IMR-90 (cell line): ENCODE measurements around the gene TRPM8. TPM values are rescaled to one million over a fixed set of nuclear protein-coding genes. Genes with fewer than 3 reads are reported as not detected.

Experiments used
- ATAC-seq: fragments of 200-7000 bp; cut with Tn5 transposase; 2 replicates; pipeline ENCODE4 v1.9.1; 2020; ENCODE audit warnings: low read depth, mild to moderate bottlenecking, moderate library complexity
- BruUV-seq: library from RNA; stranded (reverse); fragments of 400-500 nt; replicated peaks from 2 replicates; lab custom pipeline; 2021; lab: Mats Ljungman, UMichigan
- CTCF ChIA-PET: fragments of 300-600 bp; formaldehyde crosslinking; extraction: SDS; loops from one replicate; lab custom pipeline; 2021; ENCODE audit warnings: antibody characterized with exemption; lab: Yijun Ruan, JAX
- POLR2A ChIA-PET: fragments of 300-600 bp; sonication (Branson Sonifier 250); formaldehyde crosslinking; loops from one replicate; lab custom pipeline; 2022; ENCODE audit warnings: antibody characterized with exemption; ENCODE audit not compliant: unreplicated experiment; lab: Charles Lee
- DNase-seq: peaks from one replicate; pipeline ENCODE4 v3.0.0; 2013
- H2AFZ ChIP-seq: replicated peaks from 2 replicates; pipeline ENCODE3; 2013; ENCODE audit warnings: low read length, mild to moderate bottlenecking; ENCODE audit not compliant: poor library complexity
- H2AK5ac ChIP-seq: 2 replicates; pipeline ENCODE4 v1.6.1; 2013; ENCODE audit warnings: low read depth, low read length, inconsistent platforms
- H2AK9ac ChIP-seq: replicated peaks from 2 replicates; pipeline ENCODE3; 2013; ENCODE audit warnings: mild to moderate bottlenecking, low read depth, low read length, moderate library complexity; ENCODE audit not compliant: poor library complexity
- H2BK120ac ChIP-seq: 2 replicates; pipeline ENCODE4 v1.6.1; 2013; ENCODE audit warnings: low read depth, low read length, inconsistent platforms
- H2BK15ac ChIP-seq: 3 replicates; pipeline ENCODE4 v1.6.1; 2013; ENCODE audit warnings: low read depth, low read length, inconsistent platforms
- H2BK20ac ChIP-seq: 2 replicates; pipeline ENCODE4 v1.6.1; 2013; ENCODE audit warnings: low read depth, mild to moderate bottlenecking, inconsistent platforms, low read length, moderate library complexity
- H2BK5ac ChIP-seq: 2 replicates; pipeline ENCODE4 v1.6.1; 2013; ENCODE audit warnings: mild to moderate bottlenecking, low read depth, low read length, inconsistent platforms; ENCODE audit not compliant: poor library complexity, severe bottlenecking
- H3K14ac ChIP-seq: replicated peaks from 2 replicates; pipeline ENCODE4 v1.6.1; 2013; ENCODE audit warnings: low read depth, low read length, inconsistent platforms
- H3K18ac ChIP-seq: 2 replicates; pipeline ENCODE4 v1.6.1; 2013; ENCODE audit warnings: low read depth, low read length, control low read depth
- H3K23ac ChIP-seq: 2 replicates; pipeline ENCODE4 v1.6.1; 2013; ENCODE audit warnings: low read depth, low read length, inconsistent platforms
- H3K27ac ChIP-seq: 2 replicates; pipeline ENCODE4 v1.5.1; 2013; ENCODE audit warnings: mild to moderate bottlenecking, control low read depth, low read length; ENCODE audit not compliant: insufficient read depth
- H3K27me3 ChIP-seq: 2 replicates; pipeline ENCODE4 v1.6.1; 2013; ENCODE audit warnings: low read length; ENCODE audit not compliant: control insufficient read depth, insufficient read depth
- H3K36me3 ChIP-seq: 2 replicates; pipeline ENCODE4 v1.6.1; 2013; ENCODE audit warnings: low read length, mixed read lengths; ENCODE audit not compliant: control insufficient read depth, insufficient read depth
- H3K4ac ChIP-seq: 2 replicates; pipeline ENCODE4 v1.6.1; 2013; ENCODE audit warnings: low read depth, low read length, inconsistent platforms
- H3K4me1 ChIP-seq: 2 replicates; pipeline ENCODE4 v1.6.1; 2013; ENCODE audit warnings: low read length, mixed read lengths; ENCODE audit not compliant: control insufficient read depth, insufficient read depth
- H3K4me2 ChIP-seq: 2 replicates; pipeline ENCODE4 v1.6.1; 2013; ENCODE audit warnings: low read depth, mild to moderate bottlenecking, control low read depth, low read length, moderate library complexity
- H3K4me3 ChIP-seq: 2 replicates; pipeline ENCODE4 v1.5.1; 2013; ENCODE audit warnings: low read depth, mild to moderate bottlenecking, control low read depth, low read length, moderate library complexity; ENCODE audit not compliant: insufficient read depth
- H3K56ac ChIP-seq: 2 replicates; pipeline ENCODE4 v1.6.1; 2013; ENCODE audit warnings: low read length, inconsistent platforms; ENCODE audit not compliant: insufficient read depth; ENCODE audit errors: extremely low read depth
- H3K79me1 ChIP-seq, 2 experiments: 2 replicates each; pipeline ENCODE4 v1.6.1; 2013; ENCODE audit warnings: low read length in 2 of 2, inconsistent platforms in 1 of 2, low read depth in 1 of 2
- H3K9ac ChIP-seq: 2 replicates; pipeline ENCODE4 v1.6.1; 2013; ENCODE audit warnings: low read depth, low read length, control low read depth
- H3K9me1 ChIP-seq: 2 replicates; pipeline ENCODE4 v1.6.1; 2013; ENCODE audit warnings: low read length, inconsistent platforms; ENCODE audit not compliant: insufficient read depth
- H3K9me3 ChIP-seq: 2 replicates; pipeline ENCODE4 v1.6.1; 2013; ENCODE audit warnings: low read length; ENCODE audit not compliant: control insufficient read depth, insufficient read depth
- H4K20me1 ChIP-seq: 2 replicates; pipeline ENCODE4 v1.6.1; 2013; ENCODE audit warnings: low read length, inconsistent platforms; ENCODE audit not compliant: insufficient read depth
- H4K5ac ChIP-seq: 2 replicates; pipeline ENCODE4 v1.6.1; 2013; ENCODE audit warnings: mild to moderate bottlenecking, low read depth, low read length, control low read depth
- H4K8ac ChIP-seq, 2 experiments: 2 replicates each; pipeline ENCODE4 v1.6.1; 2013; ENCODE audit warnings: low read depth in 2 of 2, low read length in 2 of 2, control low read depth in 1 of 2, inconsistent platforms in 1 of 2
- H4K91ac ChIP-seq: 2 replicates; pipeline ENCODE4 v1.6.1; 2013; ENCODE audit warnings: low read depth, low read length, inconsistent platforms; ENCODE audit not compliant: insufficient read depth
- BHLHE40 ChIP-seq: fragments of 150-350 bp; IDR thresholded peaks from 2 replicates; pipeline ENCODE4 v1.6.1; 2016; ENCODE audit warnings: mild to moderate bottlenecking, low read depth, low read length
- CEBPB ChIP-seq: IDR thresholded peaks from 2 replicates; pipeline ENCODE4 v1.6.1; 2012; ENCODE audit warnings: low read depth, low read length, improper control_type of control experiment
- CHD1 ChIP-seq: IDR thresholded peaks from 2 replicates; pipeline ENCODE4 v1.6.1; 2012; ENCODE audit warnings: low read depth, low read length, improper control_type of control experiment
- ELK1 ChIP-seq: fragments of 150-350 bp; IDR thresholded peaks from 2 replicates; pipeline ENCODE4 v1.6.1; 2016; ENCODE audit warnings: low read depth, mild to moderate bottlenecking, low read length, moderate library complexity, borderline replicate concordance
- FOS ChIP-seq: fragments of 150-350 bp; IDR thresholded peaks from 2 replicates; pipeline ENCODE4 v1.6.1; 2016; ENCODE audit warnings: low read depth, low read length
- MAFK ChIP-seq: IDR thresholded peaks from 2 replicates; pipeline ENCODE4 v1.6.1; 2012; ENCODE audit warnings: low read depth, low read length, improper control_type of control experiment
- MAZ ChIP-seq: IDR thresholded peaks from 2 replicates; pipeline ENCODE4 v1.6.1; 2012; ENCODE audit warnings: low read depth, mild to moderate bottlenecking, low read length, improper control_type of control experiment, moderate library complexity, borderline replicate concordance
- MXI1 ChIP-seq: IDR thresholded peaks from 2 replicates; pipeline ENCODE4 v1.6.1; 2012; ENCODE audit warnings: low read depth, mild to moderate bottlenecking, low read length, moderate library complexity, borderline replicate concordance
- NFE2L2 ChIP-seq: fragments of 150-350 bp; IDR thresholded peaks from 2 replicates; pipeline ENCODE4 v1.6.1; 2016; ENCODE audit warnings: low read depth, mild to moderate bottlenecking, low read length
- POLR2A ChIP-seq: IDR thresholded peaks from 2 replicates; pipeline ENCODE4 v1.6.1; 2012; ENCODE audit warnings: mild to moderate bottlenecking, low read depth, low read length
- RAD21 ChIP-seq: IDR thresholded peaks from 2 replicates; pipeline ENCODE4 v1.6.1; 2012; ENCODE audit warnings: low read length, improper control_type of control experiment
- RCOR1 ChIP-seq: IDR thresholded peaks from 2 replicates; pipeline ENCODE4 v1.6.1; 2012; ENCODE audit warnings: mild to moderate bottlenecking, low read length, improper control_type of control experiment; ENCODE audit not compliant: insufficient replicate concordance
- RFX5 ChIP-seq: IDR thresholded peaks from 2 replicates; pipeline ENCODE4 v1.8.0; 2012; ENCODE audit warnings: low read depth, mild to moderate bottlenecking, low read length, moderate library complexity
- SMC3 ChIP-seq: fragments of 150-350 bp; IDR thresholded peaks from 2 replicates; pipeline ENCODE4 v1.6.1; 2016; ENCODE audit warnings: low read depth, mild to moderate bottlenecking, antibody characterized with exemption, low read length, moderate library complexity
- WGBS, 2 experiments: methylation state at CpG; one replicate each; pipeline versions ENCODE4 v1.1.5 to v1.1.7; 2013; ENCODE audit warnings: missing lambda C conversion rate in 2 of 2; ENCODE audit not compliant: insufficient read length in 1 of 2; ENCODE audit errors: extremely low coverage in 2 of 2; 5-methylcytosine and 5-hydroxymethylcytosine counted together
- dilution Hi-C: fragments of 300-500 bp; cut with HindIII; formaldehyde crosslinking; loops from one replicate; pipeline ENCODE4 v1.14.3; 2018; ENCODE audit warnings: low sequenced_read_pairs; ENCODE audit not compliant: unreplicated experiment
- in situ Hi-C: fragments of 300-500 bp; cut with MboI; formaldehyde crosslinking; loops from 3 replicates; pipeline ENCODE4 v1.14.3; 2019; ENCODE audit warnings: low sequenced_read_pairs, inconsistent platforms, mixed read lengths
- intact Hi-C: fragments of 100-400 bp; cut with micrococcal nuclease; formaldehyde crosslinking; loops from 2 replicates; pipeline ENCODE4 v1.10.0; 2022
- polyA plus RNA-seq, 3 experiments: library from polyadenylated mRNA; depleted of rRNA; stranded (reverse); fragments of >200 nt; gene quantifications; 2 replicates each; pipeline ENCODE4 v1.2.3, GENCODE V29; 2012; ENCODE audit warnings: low replicate concordance in 1 of 3
- total RNA-seq: library from RNA; depleted of rRNA; stranded (reverse); fragments of >200 nt; gene quantifications from 2 replicates; pipeline ENCODE4 v1.2.3, GENCODE V29; 2012
- TF ChIP-seq, protein P1 (sequence below): fragments of 150-350 bp; IDR thresholded peaks from 2 replicates; pipeline ENCODE4 v1.6.1; 2017; ENCODE audit warnings: mild to moderate bottlenecking, antibody characterized with exemption, low read length, low read depth
- TF ChIP-seq, protein P2 (sequence below): conservative IDR thresholded peaks from 2 replicates; pipeline ENCODE4 v1.5.1; 2012; ENCODE audit warnings: mild to moderate bottlenecking, low read depth, low read length, improper control_type of control experiment

TRPM8 gene
- total and polyA plus RNA-seq, 2 of the 4 experiments (the other 2 are of a cell fraction), result not detected

GRCh38 chr2:233901884-233902283 is 15.3 kb upstream of the TRPM8 start:
- BruUV-seq, result no TSS peak
- no peak overlapping the region for H2BK15ac ChIP-seq
- H3K56ac ChIP-seq, result no peak overlapping the region
- no peak overlapping the region for H2AK5ac ChIP-seq
- no peak overlapping the region for H3K27ac ChIP-seq
- no CpG with 5 or more reads among the region's 4 CpGs for WGBS, 2 experiments
- H2AFZ ChIP-seq, result no peak overlapping the region
- no peaks in the 10 kb centered on the region for H3K79me1 ChIP-seq
- no peak overlapping the region for H4K91ac ChIP-seq
- H3K18ac ChIP-seq, result no peak overlapping the region
- H3K9ac ChIP-seq, result no peak overlapping the region
- POLR2A ChIA-PET, result no interaction called here
- no peaks in the 10 kb centered on the region for H4K20me1 ChIP-seq
- H3K4me3 ChIP-seq, result no peak overlapping the region
- no peak overlapping the region for H4K8ac ChIP-seq
- H2BK5ac ChIP-seq, result no peak overlapping the region
- no peak overlapping the region for H3K4me2 ChIP-seq
- in situ Hi-C loops, result no loop called here
- CTCF ChIA-PET, result interaction anchor here (0.6 kb wide), 1 partner anchor 601 kb away, joined by 4 read pairs; no protein-coding TSS in a partner anchor
- no peak for DNase-seq
- peaks cover 5% of the 10 kb centered on the region; the same call in 1 of the 2 replicates for H3K27me3 ChIP-seq
- peaks cover 4% of the 10 kb centered on the region; the same call in 1 of the 2 replicates for H3K9me3 ChIP-seq
- no peak overlapping the region for H3K14ac ChIP-seq
- H2BK20ac ChIP-seq, result no peak overlapping the region
- H3K36me3 ChIP-seq, result no peaks in the 10 kb centered on the region
- H2AK9ac ChIP-seq, result no peak overlapping the region
- H3K9me1 ChIP-seq, result no peaks in the 10 kb centered on the region
- H3K23ac ChIP-seq, result no peak overlapping the region
- ATAC-seq, result no peak
- H3K4ac ChIP-seq, result no peak overlapping the region
- dilution Hi-C loops, result no loop called here
- no peaks in the 10 kb centered on the region for H3K4me1 ChIP-seq
- TF ChIP-seq RFX5 (no peak), RCOR1 (no peak), MXI1 (no peak), RAD21 (no peak), BHLHE40 (no peak), FOS (no peak), SMC3 (no peak), ELK1 (no peak), CHD1 (no peak), CEBPB (no peak), NFE2L2 (no peak), MAFK (no peak), POLR2A (no peak), MAZ (no peak)
- TF ChIP-seq, protein P1, sequence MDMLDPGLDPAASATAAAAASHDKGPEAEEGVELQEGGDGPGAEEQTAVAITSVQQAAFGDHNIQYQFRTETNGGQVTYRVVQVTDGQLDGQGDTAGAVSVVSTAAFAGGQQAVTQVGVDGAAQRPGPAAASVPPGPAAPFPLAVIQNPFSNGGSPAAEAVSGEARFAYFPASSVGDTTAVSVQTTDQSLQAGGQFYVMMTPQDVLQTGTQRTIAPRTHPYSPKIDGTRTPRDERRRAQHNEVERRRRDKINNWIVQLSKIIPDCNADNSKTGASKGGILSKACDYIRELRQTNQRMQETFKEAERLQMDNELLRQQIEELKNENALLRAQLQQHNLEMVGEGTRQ, result no peak
- TF ChIP-seq, protein P2, sequence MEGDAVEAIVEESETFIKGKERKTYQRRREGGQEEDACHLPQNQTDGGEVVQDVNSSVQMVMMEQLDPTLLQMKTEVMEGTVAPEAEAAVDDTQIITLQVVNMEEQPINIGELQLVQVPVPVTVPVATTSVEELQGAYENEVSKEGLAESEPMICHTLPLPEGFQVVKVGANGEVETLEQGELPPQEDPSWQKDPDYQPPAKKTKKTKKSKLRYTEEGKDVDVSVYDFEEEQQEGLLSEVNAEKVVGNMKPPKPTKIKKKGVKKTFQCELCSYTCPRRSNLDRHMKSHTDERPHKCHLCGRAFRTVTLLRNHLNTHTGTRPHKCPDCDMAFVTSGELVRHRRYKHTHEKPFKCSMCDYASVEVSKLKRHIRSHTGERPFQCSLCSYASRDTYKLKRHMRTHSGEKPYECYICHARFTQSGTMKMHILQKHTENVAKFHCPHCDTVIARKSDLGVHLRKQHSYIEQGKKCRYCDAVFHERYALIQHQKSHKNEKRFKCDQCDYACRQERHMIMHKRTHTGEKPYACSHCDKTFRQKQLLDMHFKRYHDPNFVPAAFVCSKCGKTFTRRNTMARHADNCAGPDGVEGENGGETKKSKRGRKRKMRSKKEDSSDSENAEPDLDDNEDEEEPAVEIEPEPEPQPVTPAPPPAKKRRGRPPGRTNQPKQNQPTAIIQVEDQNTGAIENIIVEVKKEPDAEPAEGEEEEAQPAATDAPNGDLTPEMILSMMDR, result no peak
- no peak overlapping the region for H4K5ac ChIP-seq
- no peak overlapping the region for H2BK120ac ChIP-seq
- intact Hi-C loops, result no loop called here
